Heart left ventricle (tissue), 16 donors: ENCODE data around the gene DUSP28. TPM values are rescaled to one million over a fixed set of nuclear protein-coding genes. Genes with fewer than 3 reads are reported as not detected.

Source experiments
- ATAC-seq, 4 donors: fragments of 200-7000 bp; cut with Tn5 transposase; one replicate each; pipeline ENCODE4 v1.9.1; 2020 to 2022; ENCODE audit warnings: moderate library complexity in 4 of 4, mild to moderate bottlenecking in 3 of 4, moderate number of reproducible peaks in 1 of 4
- DNase-seq, 5 donors: peaks; one replicate each; pipeline ENCODE4 v3.0.0-alpha.2; 2020
- H3K27ac ChIP-seq, 12 donors: fragments of 200-600 bp; sonication (generic) in 4 of 12; one replicate each; pipeline versions ENCODE4 v1.5.0 to v1.8.0; 2016 to 2022; ENCODE audit warnings: mild to moderate bottlenecking in 2 of 12
- H3K27me3 ChIP-seq, 9 donors: fragments of 200-600 bp; sonication (generic) in 2 of 9; one replicate each; pipeline versions ENCODE4 v1.5.1 to v1.8.0; 2016 to 2022; ENCODE audit warnings: mild to moderate bottlenecking in 3 of 9
- H3K36me3 ChIP-seq, 9 donors: fragments of 200-600 bp; sonication (generic) in 2 of 9; one replicate each; pipeline versions ENCODE4 v1.5.0 to v1.8.0; 2018 to 2022; ENCODE audit warnings: mild to moderate bottlenecking in 2 of 9
- H3K4me1 ChIP-seq, 12 donors: fragments of 200-600 bp; sonication (generic) in 4 of 12; one replicate each; pipeline versions ENCODE4 v1.5.0 to v1.8.0; 2016 to 2022; ENCODE audit warnings: mild to moderate bottlenecking in 3 of 12
- H3K4me3 ChIP-seq, 12 donors: fragments of 200-600 bp; sonication (generic) in 4 of 12; one replicate each; pipeline versions ENCODE4 v1.5.0 to v1.8.0; 2017 to 2022; ENCODE audit warnings: mild to moderate bottlenecking in 9 of 12, moderate library complexity in 4 of 12
- H3K9me3 ChIP-seq, 12 donors: fragments of 200-600 bp; sonication (generic) in 4 of 12; one replicate each; pipeline versions ENCODE4 v1.5.0 to v1.8.0; 2016 to 2022; ENCODE audit warnings: mild to moderate bottlenecking in 1 of 12
- CTCF ChIP-seq, 12 donors: fragments of 200-600 bp; sonication (generic) in 4 of 12; IDR thresholded peaks; one replicate each; pipeline versions ENCODE4 v1.5.0 to v1.8.0; 2018 to 2022; ENCODE audit warnings: antibody characterized with exemption in 12 of 12, mild to moderate bottlenecking in 5 of 12
- POLR2A ChIP-seq, 2 donors: fragments of 450-650 bp; IDR thresholded peaks; one replicate each; pipeline ENCODE4 v1.6.1; 2017; ENCODE audit warnings: antibody characterized with exemption in 2 of 2, mild to moderate bottlenecking in 2 of 2, moderate library complexity in 2 of 2
- WGBS, 4 donors: extraction: QIAGEN DNeasy Blood & Tissue Kit in 2 of 4; methylation state at CpG; one replicate each; pipeline versions ENCODE4 v1.1.5 to v1.1.7; 2013 to 2018; 5-methylcytosine and 5-hydroxymethylcytosine counted together
- intact Hi-C, 10 donors: fragments of 100-400 bp; cut with DNase I; formaldehyde crosslinking; loops; one replicate each; pipeline versions ENCODE4 v1.11.1 to v1.14.2; 2022
- polyA plus RNA-seq, 2 donors: library from polyadenylated mRNA; stranded (reverse); fragments of 200-250 nt; gene quantifications; one replicate each; pipeline ENCODE4 v1.2.3, GENCODE V29; 2013
- total RNA-seq, 9 donors: library from RNA; depleted of rRNA in 2 of 9; stranded (reverse); fragments of >200 nt in 2 of 9; fragmentation: NEBNext Ultra II Directional in 3 of 9; extraction: Animal tissue kit (Norgen Biotek cat#: 25700) in 3 of 9; gene quantifications; one replicate each; pipeline versions ENCODE4 v1.1.0 to v1.2.4, GENCODE V29; 2016 to 2023
- donor health status: ischemic (EF 13 %, LVEDD 7.1; RV severe dilation, severe dysfunction).
- donor health status: healthy with polysubstance abuse.
- donor health status: DM: no; HTN: yes; CAD: no.
- donor health status: DM: no; HTN: no; CAD: no.
- donor health status: ischemic (EF 25% LVEDD 6.9; RV normal size, moderate dysfunction).
- donor health status: ischemic (EF 25% LVEDD 5.7; RV mildly dilated, moderate dysfunction).
- donor health status: healthy.
- donor health status: DM: yes; HTN: yes; CAD: no.
- donor health status: ischemic (EF 35%, LVEDD 5.7; RV mildly dilated, moderate dysfunction).
- donor health status: nonischemic (EF 11% LVEDD 7.7; RV severe dilation, severe dysfunction).
- donor health status: DM: yes; HTN: yes; CAD: no.
- donor health status: PGD.
- donor health status: ischemic (EF 29% LVEDD 5.4; RV normal size, mild dysfunction).
- donor health status: nonischemic (EF 23%, LVEDD 6.1; RV moderate dilation, normal function).

The DUSP28 gene
- total and polyA plus RNA-seq, 11 donors, result 3.6 to 23.9 (median 13.3) TPM

GRCh38 chr2:240569998-240570530 is 9.9 kb downstream of the DUSP28 start:
- H3K4me3 ChIP-seq, result peak overlapping the region in 10 of 12 donors; percentile 57 to 93 (median 80)
- DNase-seq, result peak in 3 of 5 donors; percentile 15 to 33 (median 23)
- peaks cover 12 to 53% (median 43%) of the 10 kb centered on the region in 12 donors for H3K4me1 ChIP-seq
- no peaks in the 10 kb centered on the region for H3K9me3 ChIP-seq
- no peaks in the 10 kb centered on the region for H3K27me3 ChIP-seq
- WGBS, 4 donors, result 93 to 98% (median 94%) methylated on average over 8 to 15 of the region's 15 CpGs
- ATAC-seq, result no peak
- TF ChIP-seq CTCF (IDR thresholded peaks at IDR 0.05) (no peak), POLR2A (IDR thresholded peaks at IDR 0.05) (no peak)
- H3K36me3 ChIP-seq, result peaks cover 0 to 33% (median 12%) of the 10 kb centered on the region in 9 donors
- H3K27ac ChIP-seq, result peak overlapping the region in 1 of 12 donors; percentile 87
- intact Hi-C loops, result loop anchor here in 2 of 10 donors (1.0 to 10.0 kb wide), 6 partner anchors 15 to 545 kb away; partner anchors contain the start of genes CAPN10 (in 1 of the 2), NDUFA10 (in 1 of the 2) and SNED1 (in 1 of the 2)

- TF ChIP-seq CTCF (IDR thresholded peaks at IDR 0.05) (no peak), POLR2A (IDR thresholded peaks at IDR 0.05) (no peak)
- Histone ChIP-seq H3K27me3 (no peaks in the 10 kb centered on the region), H3K9me3 (no peaks in the 10 kb centered on the region), H3K36me3 (peaks cover 0 to 39% (median 16%) of the 10 kb centered on the region in 9 donors), H3K4me1 (peaks cover 12 to 47% (median 38%) of the 10 kb centered on the region in 12 donors), H3K27ac (no peak overlapping the region), H3K4me3 (no peak overlapping the region)
- intact Hi-C loops, result no loop called here
- ATAC-seq (no peak), DNase-seq (peak in 3 of 5 donors; percentile 13 to 48 (median 23))
- WGBS, 4 donors, result 75 to 88% (median 82%) methylated on average over 2 to 11 of the region's 11 CpGs
Observed at GRCh38 chr2:240570531-240571313, 10.6 kb downstream of the DUSP28 start.

GRCh38 chr2:240571314-240571973 is 11.3 kb downstream of the DUSP28 start:
- no peak overlapping the region for H3K4me3 ChIP-seq
- H3K27ac ChIP-seq, result no peak overlapping the region
- no peak for ATAC-seq
- H3K27me3 ChIP-seq, result no peaks in the 10 kb centered on the region
- peaks cover 0 to 46% (median 23%) of the 10 kb centered on the region in 9 donors for H3K36me3 ChIP-seq
- peak in 2 of 5 donors; percentile 25 to 47 for DNase-seq
- 81 to 94% (median 90%) methylated on average over 8 to 18 of the region's 18 CpGs for WGBS, 4 donors
- intact Hi-C loops, result no loop called here
- H3K4me1 ChIP-seq, result peaks cover 12 to 41% (median 32%) of the 10 kb centered on the region in 12 donors
- no peak for TF ChIP-seq POLR2A (IDR thresholded peaks at IDR 0.05)
- no peak for TF ChIP-seq CTCF (IDR thresholded peaks at IDR 0.05)
- no peaks in the 10 kb centered on the region for H3K9me3 ChIP-seq
